DMS 273 (cell line): Measurements from ENCODE around the gene KCNN3.

Experiments used
- DNase-seq: peaks from one replicate; lab custom pipeline; 2025; ENCODE audit not compliant: unreplicated experiment; lab: John Stamatoyannopoulos, UW

Gene KCNN3

GRCh38 chr1:154842635-154843034, 27.4 kb downstream of the KCNN3 start:
- DNase-seq, result peak; percentile 97

- no peak for DNase-seq
Measured at GRCh38 chr1:154841384-154841783, 28.7 kb downstream of the KCNN3 start.

- DNase-seq, result no peak
Measured at GRCh38 chr1:154840269-154841176, 29.6 kb downstream of the KCNN3 start.

GRCh38 chr1:154839691-154840090, 30.4 kb downstream of the KCNN3 start:
- peak; percentile 54 for DNase-seq

- DNase-seq, result no peak
Measured at GRCh38 chr1:154838988-154839387, 31.1 kb downstream of the KCNN3 start.

GRCh38 chr1:154838461-154838860, 31.6 kb downstream of the KCNN3 start:
- no peak for DNase-seq

DNA sequence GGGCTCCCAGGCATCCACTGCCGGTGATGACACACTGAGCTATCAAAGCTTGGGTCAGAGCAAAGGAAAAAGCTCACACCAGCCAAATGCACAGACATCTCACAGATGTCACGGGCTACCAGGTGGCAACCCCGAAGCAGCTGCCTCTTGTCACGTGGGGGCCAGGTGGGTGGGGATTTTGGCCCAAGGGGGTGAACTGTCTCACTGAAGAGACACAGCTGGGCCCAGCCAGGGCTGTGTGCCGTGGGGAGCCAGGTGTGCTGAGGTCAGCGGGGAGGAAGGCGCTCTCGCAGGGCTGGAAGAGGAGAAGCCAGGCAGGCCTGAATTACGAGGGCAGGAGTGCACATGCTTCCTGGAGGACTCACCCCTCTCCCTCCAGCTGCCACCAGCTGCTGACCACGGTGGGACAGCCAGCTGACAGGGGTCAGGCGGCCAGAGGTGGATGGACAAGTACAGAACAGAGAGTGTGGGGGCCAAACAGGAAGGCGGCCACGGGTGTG, 32.4 kb downstream of the KCNN3 start:
- peak; percentile 96 for DNase-seq

DNA sequence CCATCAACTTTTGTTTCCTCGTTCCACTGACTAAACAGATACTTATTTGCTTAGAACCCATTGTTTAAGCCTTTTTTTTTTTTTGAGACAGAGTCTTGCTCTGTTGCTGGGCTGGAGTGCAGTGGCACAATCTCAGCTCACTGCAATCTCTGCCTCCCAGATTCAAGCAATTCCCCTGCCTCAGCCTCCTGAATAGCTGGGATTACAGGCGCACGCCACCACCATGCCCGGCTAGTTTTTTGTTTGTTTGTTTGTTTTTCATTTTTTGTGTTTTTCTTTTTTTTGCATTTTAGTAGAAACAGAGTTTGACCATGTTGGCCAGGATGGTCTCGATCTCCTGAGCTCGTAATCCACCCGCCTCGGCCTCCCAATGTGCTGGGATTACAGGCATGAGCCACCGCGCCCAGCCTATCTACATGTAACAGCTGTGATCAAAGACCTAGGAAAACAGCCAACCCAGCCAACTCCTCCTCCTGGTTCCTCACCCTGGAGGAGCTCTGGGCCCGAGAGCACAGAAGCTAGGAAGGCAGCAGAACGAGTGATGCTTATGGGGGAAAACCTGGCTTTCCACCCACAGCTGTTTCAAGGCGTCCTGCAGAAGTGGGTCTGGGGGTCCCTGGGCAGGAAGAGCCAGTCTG, 32.9 kb downstream of the KCNN3 start:
- peak; percentile 93 for DNase-seq

GRCh38 chr1:154835531-154836324, 34.4 kb downstream of the KCNN3 start:
- DNase-seq, result no peak

GRCh38 chr1:154833841-154834240, 36.2 kb downstream of the KCNN3 start:
- DNase-seq, result no peak

DNA sequence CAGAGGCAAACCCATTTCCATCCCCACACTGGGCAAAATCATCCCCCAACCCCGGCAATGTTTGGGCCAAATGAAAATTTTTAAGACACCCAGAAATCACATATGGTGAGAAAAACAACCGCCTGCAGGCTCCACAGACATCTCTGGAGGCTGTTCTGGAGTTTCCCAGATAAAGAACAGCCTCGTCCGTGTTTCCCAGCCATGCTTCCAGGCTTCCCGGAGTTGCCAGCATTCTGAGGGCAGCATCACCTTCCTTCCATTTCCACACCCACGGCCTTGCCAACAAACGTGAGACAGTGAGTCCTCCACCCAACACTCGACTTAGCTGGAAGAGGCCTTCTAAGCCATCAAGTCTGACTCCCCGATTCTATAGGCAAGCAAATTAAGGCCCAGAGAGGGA, 36.9 kb downstream of the KCNN3 start:
- DNase-seq, result no peak

GRCh38 chr1:154832384-154832783, 37.7 kb downstream of the KCNN3 start:
- no peak for DNase-seq

GRCh38 chr1:154831462-154831861, 38.6 kb downstream of the KCNN3 start:
- DNase-seq, result no peak

DNA sequence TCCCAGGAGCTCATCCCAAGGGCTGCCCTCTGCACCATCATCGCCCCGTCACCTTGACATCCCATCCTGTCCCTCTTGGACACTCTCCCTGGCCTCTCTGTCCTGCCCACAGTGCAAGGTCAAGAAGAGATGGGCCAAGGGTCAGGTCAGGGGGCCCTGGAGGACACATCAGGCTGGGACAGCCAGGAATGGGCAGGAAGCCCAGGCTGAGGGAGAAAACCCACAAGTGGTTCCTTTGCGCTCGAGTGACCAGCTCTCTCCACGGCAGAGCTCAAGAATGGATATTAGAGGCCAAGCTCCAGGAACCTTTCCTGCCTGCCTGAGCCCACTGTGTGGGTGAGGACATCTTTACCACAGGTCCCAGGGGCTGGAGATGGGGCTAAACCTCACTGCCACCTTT, 41.0 kb downstream of the KCNN3 start:
- DNase-seq, result no peak

GRCh38 chr1:154824179-154825000, 45.7 kb downstream of the KCNN3 start:
- no peak for DNase-seq

GRCh38 chr1:154822717-154823116, 47.4 kb downstream of the KCNN3 start:
- DNase-seq, result no peak

DNA sequence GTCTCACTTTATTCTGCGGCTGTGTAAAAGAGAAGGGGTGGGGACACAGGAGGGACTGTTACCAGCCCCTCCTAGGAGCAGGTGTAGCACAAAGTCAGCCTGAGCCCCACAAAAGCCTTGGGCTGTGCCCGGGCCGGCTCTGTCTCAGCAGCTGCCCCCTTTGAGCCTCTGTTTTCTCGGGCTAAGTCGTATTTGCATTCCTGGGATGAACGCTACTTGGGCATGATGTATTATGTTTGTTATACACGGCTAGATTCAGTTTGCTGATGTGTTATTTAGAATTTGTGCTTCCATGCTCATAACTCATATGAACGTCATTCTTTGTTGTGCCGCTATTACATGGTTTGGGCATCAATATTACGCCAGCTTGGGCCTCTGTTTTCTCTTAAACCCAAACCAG, 47.8 kb downstream of the KCNN3 start:
- DNase-seq, result no peak

DNA sequence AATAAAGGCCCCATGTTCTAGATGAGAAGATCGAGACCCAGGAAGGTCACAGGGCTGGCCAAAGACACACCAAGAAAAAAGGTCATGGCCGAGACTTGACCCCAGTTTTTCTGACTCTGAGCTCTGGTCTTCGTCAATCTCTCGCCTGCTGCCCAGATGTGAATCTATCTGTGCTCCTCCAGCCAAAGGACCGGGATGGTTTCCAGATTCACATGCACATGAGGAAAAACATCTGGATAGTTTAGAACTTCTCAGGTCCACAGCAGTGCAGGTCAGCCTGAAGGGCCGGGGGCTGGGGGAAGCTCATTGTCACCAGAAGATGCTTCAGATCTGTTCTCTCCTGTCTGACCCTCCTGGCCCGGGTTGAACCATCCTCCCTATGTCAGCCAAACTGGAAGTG, 49.0 kb downstream of the KCNN3 start:
- no peak for DNase-seq

DNA sequence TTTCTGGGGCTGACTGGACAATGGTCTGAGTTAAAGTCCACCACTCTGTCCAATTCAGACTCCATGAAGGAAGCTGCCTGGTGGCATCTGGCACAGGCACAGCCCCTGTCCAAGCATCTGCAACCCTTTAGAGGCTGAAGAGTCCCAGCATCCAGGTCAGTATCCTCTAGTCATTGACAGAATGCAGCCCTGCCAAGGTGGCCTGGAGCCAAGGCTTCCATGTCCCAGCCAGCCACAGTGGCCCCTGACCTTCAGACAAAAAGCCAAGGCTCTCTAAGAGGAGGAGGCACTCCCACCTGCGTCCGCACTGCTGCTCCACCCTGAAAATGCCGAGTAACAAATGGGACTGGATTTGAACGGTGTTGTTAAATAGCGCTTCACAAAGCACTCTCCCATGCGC, 49.4 kb downstream of the KCNN3 start:
- DNase-seq, result no peak
